ENCODE results near the gene CEMIP. TPM values are rescaled to one million over a fixed set of nuclear protein-coding genes. Genes with fewer than 3 reads are reported as not detected.

CEMIP gene
- total and polyA plus RNA-seq, 2 of the 4 experiments (the other 2 are of a cell fraction), result 63.8 to 78.0 TPM

- Histone ChIP-seq H3K79me1 (ENCODE audit: low read depth in 1 of 2, low read length in 2 of 2) (peaks cover 13 to 58% of the 10 kb centered on the region in 2 experiments), H3K36me3 (ENCODE audit: control insufficient read depth, insufficient read depth, low read length) (no peaks in the 10 kb centered on the region), H2BK20ac (ENCODE audit: low read depth, low read length) (no peak overlapping the region), H4K91ac (ENCODE audit: insufficient read depth, low read depth, low read length) (no peak overlapping the region), H2AK5ac (ENCODE audit: low read depth, low read length) (no peak overlapping the region), H4K8ac (ENCODE audit: low read depth in 2 of 2, low read length in 2 of 2) (no peak overlapping the region), H3K56ac (ENCODE audit: extremely low read depth, insufficient read depth, low read length) (no peak overlapping the region), H3K4ac (ENCODE audit: low read depth, low read length) (peak overlapping the region; percentile 18; the same call in 1 of the 2 replicates), H3K9me3 (ENCODE audit: control insufficient read depth, insufficient read depth, low read length) (no peaks in the 10 kb centered on the region), H3K9ac (ENCODE audit: low read depth, low read length) (peak overlapping the region; percentile 93), H3K18ac (ENCODE audit: low read depth, low read length) (no peak overlapping the region), H3K4me2 (ENCODE audit: low read depth, low read length) (peak overlapping the region; percentile 99), H4K5ac (ENCODE audit: low read depth, low read length) (peak overlapping the region; percentile 33; the same call in 1 of the 2 replicates), H3K27me3 (ENCODE audit: control insufficient read depth, insufficient read depth, low read length) (no peaks in the 10 kb centered on the region), H3K9me1 (ENCODE audit: insufficient read depth, low read length) (peaks cover 23% of the 10 kb centered on the region), H3K14ac (replicated peaks; ENCODE audit: low read depth, low read length) (peak overlapping the region; percentile 84; the same call in 1 of the 2 replicates), H2AK9ac (replicated peaks; ENCODE audit: low read depth, low read length, poor library complexity) (no peak overlapping the region), H3K23ac (ENCODE audit: low read depth, low read length) (peak overlapping the region; percentile 77), H2BK15ac (ENCODE audit: low read depth, low read length) (no peak overlapping the region), H4K20me1 (ENCODE audit: insufficient read depth, low read length) (peaks cover 22% of the 10 kb centered on the region; the same call in 1 of the 2 replicates), H3K27ac (ENCODE audit: insufficient read depth, low read length) (no peak overlapping the region), H2AFZ (replicated peaks; ENCODE audit: low read length, poor library complexity) (no peak overlapping the region), H2BK120ac (ENCODE audit: low read depth, low read length) (no peak overlapping the region), H2BK5ac (ENCODE audit: low read depth, low read length, poor library complexity, severe bottlenecking) (no peak overlapping the region), H3K4me1 (ENCODE audit: control insufficient read depth, insufficient read depth, low read length) (peaks cover 6% of the 10 kb centered on the region), H3K4me3 (ENCODE audit: insufficient read depth, low read depth, low read length) (peak overlapping the region; percentile 73)
- intact Hi-C loops (cut with micrococcal nuclease), result no loop called here
- ChIA-PET POLR2A (ENCODE audit: unreplicated experiment) (no interaction called here), CTCF (no interaction called here)
- ATAC-seq (ENCODE audit: low read depth) (no peak), DNase-seq (no peak)
- no TSS peak for BruUV-seq (replicated peaks)
- whole genome bisulfite sequencing, 2 experiments (ENCODE audit: extremely low coverage in 2 of 2, insufficient read length in 1 of 2), result no CpG with 5 or more reads among the region's 8 CpGs
- dilution Hi-C loops (cut with HindIII; ENCODE audit: low sequenced_read_pairs, unreplicated experiment), result no loop called here
- in situ Hi-C loops (cut with MboI; ENCODE audit: low sequenced_read_pairs), result no loop called here
- TF ChIP-seq, protein P1, sequence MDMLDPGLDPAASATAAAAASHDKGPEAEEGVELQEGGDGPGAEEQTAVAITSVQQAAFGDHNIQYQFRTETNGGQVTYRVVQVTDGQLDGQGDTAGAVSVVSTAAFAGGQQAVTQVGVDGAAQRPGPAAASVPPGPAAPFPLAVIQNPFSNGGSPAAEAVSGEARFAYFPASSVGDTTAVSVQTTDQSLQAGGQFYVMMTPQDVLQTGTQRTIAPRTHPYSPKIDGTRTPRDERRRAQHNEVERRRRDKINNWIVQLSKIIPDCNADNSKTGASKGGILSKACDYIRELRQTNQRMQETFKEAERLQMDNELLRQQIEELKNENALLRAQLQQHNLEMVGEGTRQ (IDR thresholded peaks at IDR 0.05; ENCODE audit: low read depth, low read length), result no peak
- no peak for TF ChIP-seq RCOR1 (IDR thresholded peaks at IDR 0.05; ENCODE audit: insufficient replicate concordance, low read length)
- TF ChIP-seq SMC3 (IDR thresholded peaks at IDR 0.05; ENCODE audit: low read depth, low read length), result no peak
- TF ChIP-seq RAD21 (IDR thresholded peaks at IDR 0.05; ENCODE audit: low read length), result no peak
- no peak for TF ChIP-seq CHD1 (IDR thresholded peaks at IDR 0.05; ENCODE audit: low read depth, low read length)
- TF ChIP-seq, protein P2, sequence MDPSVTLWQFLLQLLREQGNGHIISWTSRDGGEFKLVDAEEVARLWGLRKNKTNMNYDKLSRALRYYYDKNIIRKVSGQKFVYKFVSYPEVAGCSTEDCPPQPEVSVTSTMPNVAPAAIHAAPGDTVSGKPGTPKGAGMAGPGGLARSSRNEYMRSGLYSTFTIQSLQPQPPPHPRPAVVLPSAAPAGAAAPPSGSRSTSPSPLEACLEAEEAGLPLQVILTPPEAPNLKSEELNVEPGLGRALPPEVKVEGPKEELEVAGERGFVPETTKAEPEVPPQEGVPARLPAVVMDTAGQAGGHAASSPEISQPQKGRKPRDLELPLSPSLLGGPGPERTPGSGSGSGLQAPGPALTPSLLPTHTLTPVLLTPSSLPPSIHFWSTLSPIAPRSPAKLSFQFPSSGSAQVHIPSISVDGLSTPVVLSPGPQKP (IDR thresholded peaks at IDR 0.05; ENCODE audit: borderline replicate concordance, low read depth, low read length), result no peak
- no peak for TF ChIP-seq MXI1 (IDR thresholded peaks at IDR 0.05; ENCODE audit: borderline replicate concordance, low read depth, low read length)
These were observed 209.1 kb downstream of the CEMIP start for GRCh38 chr15:80988148-80988796.

Measured in IMR-90 (cell line).